Keratinocyte (primary cell): ENCODE data around the gene SLITRK3. TPM values are rescaled to one million over a fixed set of nuclear protein-coding genes. Genes with fewer than 3 reads are reported as not detected.

Experiments
- DNase-seq: peaks from one replicate; pipeline ENCODE4 v3.0.0-alpha.2; 2011; ENCODE audit warnings: low read depth, missing footprints, low spot score
- FAIRE-seq: peaks from 2 replicates; lab custom pipeline; 2011; peaks lifted over from hg19 to GRCh38; lab: Jason Lieb, UNC
- H2AFZ ChIP-seq: 2 replicates; pipeline ENCODE4 v1.6.0; 2012; ENCODE audit warnings: low read length, control low read depth, inconsistent platforms; ENCODE audit not compliant: control insufficient read depth
- H3K27ac ChIP-seq: 2 replicates; pipeline ENCODE4 v1.5.1; 2011; ENCODE audit warnings: low read length; ENCODE audit not compliant: control insufficient read depth, insufficient read depth
- H3K27me3 ChIP-seq: 3 replicates; pipeline ENCODE4 v1.6.0; 2011; ENCODE audit warnings: low read length; ENCODE audit not compliant: control insufficient read depth, insufficient read depth; ENCODE audit errors: extremely low read depth
- H3K36me3 ChIP-seq, 2 experiments: 2 replicates in 1 of 2; 3 replicates in 1 of 2; pipeline ENCODE4 v1.5.1; 2011; ENCODE audit warnings: low read length in 2 of 2, mild to moderate bottlenecking in 1 of 2; ENCODE audit not compliant: control insufficient read depth in 2 of 2, insufficient read depth in 2 of 2; ENCODE audit errors: extremely low read depth in 1 of 2
- H3K4me1 ChIP-seq: 3 replicates; pipeline ENCODE4 v1.5.1; 2011; ENCODE audit warnings: low read length; ENCODE audit not compliant: control insufficient read depth, insufficient read depth; ENCODE audit errors: extremely low read depth
- H3K4me2 ChIP-seq: 3 replicates; pipeline ENCODE4 v1.6.0; 2011; ENCODE audit warnings: low read depth, low read length; ENCODE audit not compliant: control insufficient read depth, insufficient read depth; ENCODE audit errors: extremely low read depth
- H3K4me3 ChIP-seq, 3 experiments: fragments of 200-600 bp in 1 of 3; sonication (generic) in 1 of 3; 2 replicates in 2 of 3; 3 replicates in 1 of 3; pipeline ENCODE4 v1.5.1; 2011 to 2016; ENCODE audit warnings: low read length in 3 of 3, mild to moderate bottlenecking in 3 of 3, control low read depth in 2 of 3, inconsistent platforms in 1 of 3, low read depth in 1 of 3, mixed read lengths in 1 of 3, mixed run types in 1 of 3, moderate library complexity in 1 of 3; ENCODE audit not compliant: control insufficient read depth in 2 of 3, insufficient read depth in 2 of 3; ENCODE audit errors: extremely low read depth in 1 of 3
- H3K79me2 ChIP-seq: 2 replicates; pipeline ENCODE4 v1.6.0; 2012; ENCODE audit warnings: low read length; ENCODE audit not compliant: control insufficient read depth, insufficient read depth
- H3K9ac ChIP-seq: 3 replicates; pipeline ENCODE4 v1.6.0; 2011; ENCODE audit warnings: low read length; ENCODE audit not compliant: control insufficient read depth, insufficient read depth; ENCODE audit errors: extremely low read depth
- H3K9me1 ChIP-seq: 3 replicates; pipeline ENCODE4 v1.6.0; 2011; ENCODE audit warnings: low read length; ENCODE audit not compliant: control insufficient read depth, insufficient read depth; ENCODE audit errors: extremely low read depth
- H3K9me3 ChIP-seq: 2 replicates; pipeline ENCODE4 v1.5.1; 2012; ENCODE audit warnings: low read depth, low read length; ENCODE audit not compliant: control insufficient read depth
- H4K20me1 ChIP-seq: 3 replicates; pipeline ENCODE4 v1.6.0; 2011; ENCODE audit warnings: low read length; ENCODE audit not compliant: control insufficient read depth, insufficient read depth; ENCODE audit errors: extremely low read depth
- CTCF ChIP-seq, 3 experiments: IDR thresholded peaks in 1 of 3; conservative IDR thresholded peaks in 1 of 3; optimal IDR thresholded peaks in 1 of 3; 2 replicates in 2 of 3; 3 replicates in 1 of 3; pipeline versions ENCODE3 to v1.5.1; 2011; ENCODE audit warnings: low read length in 3 of 3, mild to moderate bottlenecking in 3 of 3, moderate library complexity in 2 of 3, control low read depth in 1 of 3, inconsistent platforms in 1 of 3; ENCODE audit not compliant: insufficient read depth in 2 of 3; ENCODE audit errors: extremely low read depth in 1 of 3
- EZH2 ChIP-seq: IDR thresholded peaks from one replicate; pipeline ENCODE4 v1.6.1; 2012; ENCODE audit warnings: inconsistent platforms, mild to moderate bottlenecking, low read length, moderate library complexity
- dilution Hi-C: fragments of 300-500 bp; cut with MboI; formaldehyde crosslinking; loops from one replicate; pipeline ENCODE4 v1.7.0; 2020; ENCODE audit warnings: low sequenced_read_pairs; ENCODE audit not compliant: extremely low pct_ligation_motif_present
- polyA plus RNA-seq, 5 experiments: library from polyadenylated mRNA; depleted of rRNA in 3 of 5; stranded (reverse) in 3 of 5; stranded (forward) in 1 of 5; unstranded in 1 of 5; fragments of >200 nt; gene quantifications; 1 replicate in 1 of 5; 2 replicates in 3 of 5; 3 replicates in 1 of 5; pipeline versions ENCODE4 v1.2.1 to v1.2.3, GENCODE V29; 2011 to 2012; ENCODE audit warnings: missing spikeins in 2 of 5, low read depth in 1 of 5, low replicate concordance in 1 of 5

Gene SLITRK3
- polyA plus RNA-seq, 1 donor (not counting 4 experiments of a cell fraction or from before 2014, with no cell fraction given) = not detected

- no peak overlapping the region for H3K4me2 ChIP-seq
- no peaks in the 10 kb centered on the region for H3K4me1 ChIP-seq
- H3K27me3 ChIP-seq = no peaks in the 10 kb centered on the region
- no peak overlapping the region for H3K4me3 ChIP-seq
- H3K27ac ChIP-seq = no peak overlapping the region
- H3K36me3 ChIP-seq = no peaks in the 10 kb centered on the region
- H2AFZ ChIP-seq = no peak overlapping the region
- no peaks in the 10 kb centered on the region for H3K79me2 ChIP-seq
- no peaks in the 10 kb centered on the region for H3K9me3 ChIP-seq
- no peaks in the 10 kb centered on the region for H4K20me1 ChIP-seq
- no peaks in the 10 kb centered on the region for H3K9me1 ChIP-seq
- dilution Hi-C loops = no loop called here
- TF ChIP-seq EZH2 (no peak), CTCF (optimal IDR thresholded peaks at IDR 0.05 in 1 of 3, IDR thresholded peaks at IDR 0.05 in 1 of 3, conservative IDR thresholded peaks at IDR 0.05 in 1 of 3; ENCODE audit: extremely low read depth in 1 of 3, insufficient read depth in 2 of 3, low read length in 3 of 3) (no peak)
- H3K9ac ChIP-seq = no peak overlapping the region
- DNase-seq = no peak
- FAIRE-seq = no peak
These were observed 26.8 kb downstream of the SLITRK3 start for GRCh38 chr3:165169368-165169767.

- H4K20me1 ChIP-seq = no peaks in the 10 kb centered on the region
- no peak overlapping the region for H3K4me3 ChIP-seq
- no peaks in the 10 kb centered on the region for H3K79me2 ChIP-seq
- no peak for DNase-seq
- dilution Hi-C loops = no loop called here
- TF ChIP-seq CTCF (optimal IDR thresholded peaks at IDR 0.05 in 1 of 3, IDR thresholded peaks at IDR 0.05 in 1 of 3, conservative IDR thresholded peaks at IDR 0.05 in 1 of 3; ENCODE audit: extremely low read depth in 1 of 3, insufficient read depth in 2 of 3, low read length in 3 of 3) = no peak
- TF ChIP-seq EZH2 = no peak
- H3K4me1 ChIP-seq = no peaks in the 10 kb centered on the region
- no peak overlapping the region for H3K9ac ChIP-seq
- H3K4me2 ChIP-seq = no peak overlapping the region
- no peaks in the 10 kb centered on the region for H3K9me3 ChIP-seq
- H3K27ac ChIP-seq = no peak overlapping the region
- no peak overlapping the region for H2AFZ ChIP-seq
- H3K36me3 ChIP-seq = no peaks in the 10 kb centered on the region
- FAIRE-seq = no peak
- no peaks in the 10 kb centered on the region for H3K9me1 ChIP-seq
- H3K27me3 ChIP-seq = no peaks in the 10 kb centered on the region
These were observed 33.3 kb downstream of the SLITRK3 start for GRCh38 chr3:165162883-165163282.
